Uterus (tissue), 4 donors: ENCODE data around the gene RCAN2. TPM values are rescaled to one million over a fixed set of nuclear protein-coding genes. Genes with fewer than 3 reads are reported as not detected.
"Not testable (repeated sequence)": the region's sequence is repeated elsewhere in the genome, so short reads cannot be mapped to it uniquely, and the experiment has no call there.

Experiments
- DNase-seq, 2 donors: peaks; one replicate each; pipeline ENCODE4 v3.0.0-alpha.2; 2019 to 2020
- H3K27ac ChIP-seq, 2 donors: fragments of 200-600 bp; sonication (generic); 1 replicate in 1 of 2; 2 replicates in 1 of 2; pipeline ENCODE4 v1.5.1; 2016 to 2018
- H3K27me3 ChIP-seq, 2 donors: fragments of 200-600 bp; sonication (generic); one replicate each; pipeline ENCODE4 v1.5.1; 2018 to 2019; ENCODE audit warnings: control low read depth in 1 of 2
- H3K36me3 ChIP-seq, 2 donors: fragments of 200-600 bp; sonication (generic); one replicate each; pipeline ENCODE4 v1.5.1; 2019; ENCODE audit warnings: control low read depth in 1 of 2
- H3K4me1 ChIP-seq, 2 donors: fragments of 200-600 bp; sonication (generic); one replicate each; pipeline ENCODE4 v1.5.1; 2018 to 2019; ENCODE audit warnings: control low read depth in 1 of 2
- H3K4me3 ChIP-seq, 2 donors: fragments of 200-600 bp; sonication (generic); 1 replicate in 1 of 2; 2 replicates in 1 of 2; pipeline ENCODE4 v1.5.1; 2018 to 2019; ENCODE audit warnings: mild to moderate bottlenecking in 1 of 2
- H3K9me3 ChIP-seq, 2 donors: fragments of 200-600 bp; sonication (generic); one replicate each; pipeline ENCODE4 v1.5.1; 2019; ENCODE audit warnings: control low read depth in 1 of 2
- CTCF ChIP-seq, 4 experiments: fragments of 200-600 bp in 2 of 4; fragments of 450-650 bp in 2 of 4; sonication (generic) in 2 of 4; IDR thresholded peaks; one replicate each; pipeline ENCODE4 v1.5.1; 2016 to 2019; ENCODE audit warnings: antibody characterized with exemption in 4 of 4, mild to moderate bottlenecking in 2 of 4, moderate library complexity in 1 of 4
- POLR2A ChIP-seq, 2 donors: fragments of 450-650 bp; IDR thresholded peaks; one replicate each; pipeline ENCODE4 v1.6.1; 2016; ENCODE audit warnings: antibody characterized with exemption in 2 of 2, mild to moderate bottlenecking in 1 of 2, moderate library complexity in 1 of 2
- intact Hi-C: fragments of 100-400 bp; cut with DNase I; formaldehyde crosslinking; loops from one replicate; pipeline ENCODE4 v1.15.1; 2023; ENCODE audit warnings: low total_unique reads
- total RNA-seq, 4 donors: library from RNA; depleted of rRNA in 3 of 4; stranded (reverse); fragments of >200 nt in 3 of 4; gene quantifications; one replicate each; pipeline versions ENCODE4 v1.1.0 to v1.2.4, GENCODE V29; 2014 to 2023
- donor health status: DM: yes; HTN: yes; CAD: no.

The RCAN2 gene
- total RNA-seq, 4 donors from 2014 or later, result 3.0 to 36.4 (median 16.3) TPM

- no peak overlapping the region for H3K4me3 ChIP-seq
- no peak for DNase-seq
- no peak overlapping the region for H3K27ac ChIP-seq
- H3K9me3 ChIP-seq, result no peaks in the 10 kb centered on the region
- intact Hi-C loops, result no loop called here
- no peaks in the 10 kb centered on the region for H3K36me3 ChIP-seq
- no peak for TF ChIP-seq CTCF (IDR thresholded peaks at IDR 0.05)
- TF ChIP-seq POLR2A (IDR thresholded peaks at IDR 0.05), result no peak
- no peaks in the 10 kb centered on the region for H3K4me1 ChIP-seq
- no peaks in the 10 kb centered on the region for H3K27me3 ChIP-seq
These were observed 100.9 kb downstream of the RCAN2 start for GRCh38 chr6:46390153-46390876.

GRCh38 chr6:46387728-46388127 lies 103.5 kb downstream of the RCAN2 start:
- DNase-seq, H3K27ac ChIP-seq, H3K27me3 ChIP-seq, H3K9me3 ChIP-seq, H3K36me3 ChIP-seq, H3K4me1 ChIP-seq, H3K4me3 ChIP-seq, intact Hi-C loops: not testable (repeated sequence)

- Histone ChIP-seq H3K27ac (no peak overlapping the region), H3K36me3 (no peaks in the 10 kb centered on the region), H3K27me3 (no peaks in the 10 kb centered on the region), H3K4me1 (peaks cover 0 to 5% of the 10 kb centered on the region in 2 donors), H3K4me3 (no peak overlapping the region), H3K9me3 (no peaks in the 10 kb centered on the region)
- no peak for TF ChIP-seq POLR2A (IDR thresholded peaks at IDR 0.05)
- no peak for TF ChIP-seq CTCF (IDR thresholded peaks at IDR 0.05)
- no peak for DNase-seq
- intact Hi-C loops, result no loop called here
These were observed 109.7 kb downstream of the RCAN2 start for GRCh38 chr6:46381579-46381978.

GRCh38 chr6:46381057-46381456 lies 110.2 kb downstream of the RCAN2 start:
- H3K4me1 ChIP-seq, result peaks cover 0 to 5% of the 10 kb centered on the region in 2 donors
- H3K9me3 ChIP-seq, result no peaks in the 10 kb centered on the region
- TF ChIP-seq POLR2A (IDR thresholded peaks at IDR 0.05), result no peak
- H3K27ac ChIP-seq, result no peak overlapping the region
- intact Hi-C loops, result no loop called here
- H3K36me3 ChIP-seq, result no peaks in the 10 kb centered on the region
- H3K4me3 ChIP-seq, result no peak overlapping the region
- no peak for DNase-seq
- H3K27me3 ChIP-seq, result no peaks in the 10 kb centered on the region

- Histone ChIP-seq H3K27ac (no peak overlapping the region), H3K9me3 (no peaks in the 10 kb centered on the region), H3K36me3 (no peaks in the 10 kb centered on the region), H3K4me3 (no peak overlapping the region), H3K27me3 (no peaks in the 10 kb centered on the region), H3K4me1 (peaks cover 0 to 5% of the 10 kb centered on the region in 2 donors)
- intact Hi-C loops, result no loop called here
- no peak for TF ChIP-seq CTCF (IDR thresholded peaks at IDR 0.05)
- TF ChIP-seq POLR2A (IDR thresholded peaks at IDR 0.05), result no peak
- no peak for DNase-seq
These were observed 111.0 kb downstream of the RCAN2 start for GRCh38 chr6:46380152-46380807.

- peaks cover 0 to 5% of the 10 kb centered on the region in 2 donors for H3K4me1 ChIP-seq
- H3K27ac ChIP-seq, result no peak overlapping the region
- DNase-seq, result no peak
- no peaks in the 10 kb centered on the region for H3K36me3 ChIP-seq
- no peak overlapping the region for H3K4me3 ChIP-seq
- no peaks in the 10 kb centered on the region for H3K27me3 ChIP-seq
- no peaks in the 10 kb centered on the region for H3K9me3 ChIP-seq
- intact Hi-C loops, result no loop called here
- TF ChIP-seq POLR2A (IDR thresholded peaks at IDR 0.05) (no peak), CTCF (IDR thresholded peaks at IDR 0.05) (no peak)
These were observed 112.3 kb downstream of the RCAN2 start for GRCh38 chr6:46378882-46379416.
